GM18873 (cell line): ENCODE measurements around the gene TCF7L1.

Experiments
- ATAC-seq: cut with Tn5 transposase; IDR thresholded peaks from one replicate; pipeline ENCODE4 v1.9.1; 2021; ENCODE audit warnings: mild to moderate bottlenecking, moderate library complexity, moderate number of reproducible peaks; ENCODE audit not compliant: unreplicated experiment, low FRiP score

The TCF7L1 gene

DNA sequence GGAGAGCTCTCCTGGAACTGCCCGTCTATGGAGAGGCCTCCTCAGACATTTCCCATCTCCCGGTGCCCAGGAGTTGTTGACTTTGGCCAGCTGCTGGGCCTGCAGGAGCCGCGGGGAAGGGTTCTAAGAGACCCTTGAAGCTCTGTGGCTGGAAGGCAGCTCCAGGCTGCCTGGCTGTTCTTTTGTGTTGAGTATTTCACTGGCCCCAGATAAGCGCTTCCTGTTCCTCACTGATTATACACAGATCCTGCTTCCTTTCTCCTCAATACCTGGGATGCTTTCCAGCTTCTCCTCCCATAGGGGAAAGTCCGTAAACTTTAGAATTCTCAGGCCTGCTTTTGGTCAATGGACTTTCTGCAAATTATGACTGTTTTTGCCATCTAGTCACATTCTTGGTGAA is 136.8 kb downstream of the TCF7L1 start:
- no peak for ATAC-seq

DNA sequence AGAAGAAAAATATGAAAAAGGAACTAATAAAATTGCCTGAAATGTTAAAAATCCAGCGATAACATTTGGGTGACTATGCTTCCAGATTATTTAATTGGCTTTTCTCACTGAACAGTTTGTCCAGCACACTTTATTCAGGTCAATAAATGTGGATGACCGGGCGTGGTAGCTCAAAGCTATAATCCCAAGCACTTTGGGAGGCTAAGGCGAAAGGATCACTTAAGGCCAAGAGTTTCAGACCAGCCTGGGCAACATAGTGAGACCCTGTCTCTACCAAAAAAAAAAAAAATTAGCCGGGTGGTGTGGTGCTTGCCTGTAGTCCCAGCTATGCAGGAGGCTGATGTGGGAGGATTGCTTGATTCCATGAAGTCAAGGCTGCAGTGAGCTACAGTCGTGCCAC is 139.2 kb downstream of the TCF7L1 start:
- no peak for ATAC-seq

DNA sequence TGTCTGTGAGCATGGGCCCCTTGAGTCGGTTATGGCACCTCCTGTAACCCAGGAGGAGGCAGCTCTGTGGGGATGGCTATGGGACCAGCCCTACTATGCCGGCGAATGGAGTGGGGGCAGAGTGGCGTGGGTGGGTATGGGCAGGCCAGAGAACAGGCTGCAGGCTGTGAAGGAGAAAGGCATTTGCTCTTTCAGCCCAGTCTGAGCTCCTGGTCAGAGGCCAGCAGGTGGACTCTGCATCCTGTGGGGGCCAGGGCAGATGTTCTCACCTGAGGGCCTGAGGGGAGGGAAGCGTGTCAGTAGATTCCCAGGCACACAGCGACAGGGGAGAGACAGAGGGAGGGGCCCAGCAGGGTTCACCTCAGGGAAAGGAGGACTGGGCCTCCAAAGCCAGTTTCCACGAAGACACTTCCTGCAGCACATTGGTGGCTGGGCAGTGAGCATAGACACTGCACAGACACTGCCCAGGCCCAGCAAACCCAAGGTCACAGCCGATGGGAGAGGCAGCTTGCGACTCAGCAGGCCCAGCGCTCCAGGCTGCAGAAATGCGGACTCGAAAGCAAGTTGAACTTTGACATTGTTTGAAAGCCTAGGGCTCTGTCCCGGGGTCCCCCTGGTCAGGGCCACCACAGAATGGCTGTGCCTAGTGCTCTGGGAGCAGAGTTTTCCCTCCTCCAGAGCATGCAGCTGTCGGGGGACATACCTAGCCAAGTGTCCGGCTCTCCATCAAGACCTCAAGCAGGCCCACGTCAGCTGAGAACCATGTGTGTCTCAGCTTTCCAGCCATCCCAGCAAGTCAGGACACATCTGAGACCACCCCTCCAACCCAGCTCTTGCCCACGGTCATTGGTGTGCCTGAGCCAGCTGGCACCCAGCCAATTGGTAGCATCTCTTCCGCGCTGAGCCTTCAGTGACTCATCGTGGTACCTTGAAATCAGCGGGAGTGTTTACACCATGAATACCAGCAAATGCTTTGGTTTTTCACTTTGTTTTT is 140.8 kb downstream of the TCF7L1 start:
- no peak for ATAC-seq

DNA sequence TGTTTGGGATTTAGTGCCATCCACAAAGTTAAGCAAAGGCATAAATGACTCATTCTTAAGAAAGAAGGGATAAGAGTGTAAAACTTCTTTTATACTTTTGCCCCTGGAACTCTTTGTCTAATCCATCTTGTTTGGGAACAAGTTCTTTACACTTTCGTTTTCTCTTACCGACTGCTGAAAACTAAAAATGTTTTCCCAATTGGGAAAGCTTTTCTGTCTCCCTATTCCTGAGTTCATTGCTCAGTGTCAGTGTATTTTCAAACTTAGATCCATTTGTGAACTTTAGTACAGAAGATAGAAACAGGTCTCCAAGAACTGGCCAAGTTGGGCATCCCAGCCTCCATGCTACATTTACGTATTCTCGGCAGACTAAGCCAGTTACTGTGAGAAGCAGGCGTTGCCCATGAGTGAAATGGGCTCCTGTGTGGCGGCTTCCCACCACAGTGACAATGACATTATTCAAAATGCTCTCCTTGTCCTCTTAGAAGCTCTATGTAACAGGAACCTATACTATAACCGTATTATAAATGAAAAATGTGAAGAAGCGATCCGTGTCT is 142.9 kb downstream of the TCF7L1 start:
- ATAC-seq, result no peak

DNA sequence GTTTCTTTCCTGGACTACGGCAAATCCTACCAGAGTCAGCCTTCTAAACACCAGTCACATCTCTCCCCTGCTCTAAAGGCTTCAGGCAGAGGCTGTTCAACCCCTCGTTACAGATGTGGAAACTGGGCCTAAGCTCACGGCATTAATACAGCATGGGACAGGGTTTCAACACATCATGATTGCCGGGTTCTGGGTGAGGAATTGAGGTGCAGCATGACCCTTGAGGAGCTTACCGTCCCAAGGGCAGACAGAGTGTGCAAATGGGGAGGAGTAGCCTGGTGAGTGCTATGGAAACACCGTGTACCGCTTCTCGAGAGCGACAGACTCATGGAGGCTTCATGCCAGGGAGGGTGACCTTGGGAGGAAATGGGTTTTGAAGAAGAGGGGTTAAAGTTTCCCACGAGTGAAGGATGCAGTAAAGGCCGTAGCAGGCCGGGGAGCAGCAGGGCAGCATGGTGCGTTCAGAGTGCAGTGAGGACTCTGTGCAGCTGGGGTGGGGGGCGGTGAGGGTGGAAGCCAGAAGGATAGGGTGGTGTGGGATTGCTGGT is 143.5 kb downstream of the TCF7L1 start:
- no peak for ATAC-seq

DNA sequence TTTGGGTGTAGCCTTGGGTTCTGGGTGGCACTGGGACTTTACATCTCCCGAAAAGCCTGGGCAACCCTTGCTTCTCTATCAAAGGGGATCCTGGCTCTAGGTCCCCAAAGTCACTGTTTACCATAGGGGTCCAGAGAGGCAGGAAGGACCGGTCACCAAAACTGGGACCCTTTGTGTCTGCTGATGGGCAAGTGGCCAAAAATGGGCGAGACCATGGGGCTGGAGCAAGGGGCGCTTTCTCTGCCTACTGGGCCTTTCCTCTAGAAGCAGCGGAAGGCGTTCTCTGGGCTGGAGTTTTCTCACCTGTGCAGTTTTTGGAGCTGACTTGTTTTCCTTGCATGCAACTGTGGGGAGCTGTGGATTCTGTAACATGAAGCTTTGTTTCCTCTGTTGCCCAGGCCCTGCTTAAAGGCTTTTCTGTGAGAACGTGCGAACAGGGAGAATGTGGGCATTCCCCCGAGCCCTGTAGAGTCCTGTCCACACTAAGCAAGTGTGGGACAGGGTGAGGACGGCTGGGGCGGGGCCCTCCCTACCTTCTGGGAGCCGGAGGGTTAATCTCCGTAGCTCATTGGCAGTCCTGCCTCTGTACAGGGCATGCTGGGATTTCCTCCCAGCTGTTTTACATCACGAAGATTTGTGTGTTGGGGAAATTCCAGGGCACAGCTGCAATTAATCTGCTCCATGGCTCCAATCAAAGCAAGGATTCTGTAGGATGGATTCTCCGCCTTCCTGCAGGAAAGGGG is 144.4 kb downstream of the TCF7L1 start:
- no peak for ATAC-seq

DNA sequence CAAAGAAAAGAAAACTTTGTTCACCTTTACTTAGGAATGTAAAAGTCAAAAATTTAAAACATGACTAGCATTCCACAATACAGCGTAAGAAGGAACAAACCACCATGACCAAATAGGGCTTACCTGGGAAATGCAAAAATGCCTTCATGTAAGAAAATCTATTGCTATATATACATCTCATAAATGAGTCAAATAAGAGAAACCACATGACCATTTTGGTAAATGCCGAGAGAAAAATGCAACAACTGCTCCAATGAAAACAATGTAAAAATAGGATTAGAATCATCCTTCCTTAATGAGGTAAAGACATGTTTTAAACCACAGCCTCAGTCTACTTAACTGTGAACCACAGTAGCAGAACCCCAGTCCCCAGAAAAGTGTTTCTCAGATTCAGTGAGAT is 145.2 kb downstream of the TCF7L1 start:
- no peak for ATAC-seq

DNA sequence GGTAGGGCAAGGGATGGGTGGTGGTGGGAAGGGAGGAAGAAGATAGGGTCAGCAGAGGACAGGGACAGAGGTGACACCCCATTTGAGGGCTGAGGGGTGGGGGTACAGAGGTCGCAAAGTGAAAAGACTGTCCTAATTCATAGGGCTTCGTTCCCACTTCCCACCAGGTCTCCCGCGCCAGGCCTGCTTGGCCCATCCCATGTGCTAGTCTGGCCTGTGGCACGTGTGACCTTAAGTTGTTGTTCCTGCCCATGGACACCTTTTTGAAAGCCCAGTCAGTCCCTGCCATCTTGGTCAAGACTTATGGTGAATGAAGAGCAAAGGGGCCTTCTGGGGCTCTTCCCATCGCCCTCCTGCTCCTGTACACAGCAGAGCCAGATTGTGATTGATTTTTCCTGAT is 148.4 kb downstream of the TCF7L1 start:
- ATAC-seq, result no peak

DNA sequence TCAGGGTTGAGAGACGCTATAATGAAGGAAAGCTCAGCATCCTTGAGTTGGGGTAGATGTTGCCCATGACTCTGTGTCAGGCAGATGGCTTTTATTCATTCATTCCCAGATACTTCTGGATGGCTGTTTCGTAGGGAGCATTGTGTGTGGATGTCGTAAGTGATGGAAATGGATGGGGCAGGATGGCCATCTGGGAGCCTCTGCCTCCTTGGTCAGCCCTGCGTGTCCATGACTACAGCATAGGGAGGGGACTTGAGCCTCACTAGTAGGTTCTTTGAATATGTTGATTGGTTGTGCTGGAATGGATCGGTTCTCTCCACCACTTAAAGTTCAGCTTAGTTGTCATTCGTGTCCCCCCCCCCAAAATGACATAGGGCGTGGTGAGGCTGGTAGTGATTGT is 149.7 kb downstream of the TCF7L1 start:
- ATAC-seq, result no peak

DNA sequence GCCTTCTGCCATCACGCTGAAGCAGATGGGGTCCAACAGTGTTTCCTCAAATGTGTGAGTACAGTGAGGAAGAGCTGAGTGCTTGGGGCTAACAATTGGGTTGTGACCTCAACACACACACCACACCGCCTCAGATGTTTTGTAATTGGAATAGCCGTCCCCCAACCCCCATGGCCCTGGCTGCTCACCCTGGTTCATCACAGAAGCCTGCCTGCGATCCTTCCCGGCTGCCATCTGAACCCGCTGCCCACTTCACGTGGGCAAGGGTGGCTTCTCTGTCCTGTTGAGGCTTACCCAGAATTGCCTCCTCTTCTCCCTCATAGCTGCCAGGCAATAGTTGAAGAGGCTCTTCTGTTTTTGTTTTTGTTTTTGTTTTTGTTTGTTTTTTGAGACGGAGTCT is 150.4 kb downstream of the TCF7L1 start:
- ATAC-seq, result no peak

DNA sequence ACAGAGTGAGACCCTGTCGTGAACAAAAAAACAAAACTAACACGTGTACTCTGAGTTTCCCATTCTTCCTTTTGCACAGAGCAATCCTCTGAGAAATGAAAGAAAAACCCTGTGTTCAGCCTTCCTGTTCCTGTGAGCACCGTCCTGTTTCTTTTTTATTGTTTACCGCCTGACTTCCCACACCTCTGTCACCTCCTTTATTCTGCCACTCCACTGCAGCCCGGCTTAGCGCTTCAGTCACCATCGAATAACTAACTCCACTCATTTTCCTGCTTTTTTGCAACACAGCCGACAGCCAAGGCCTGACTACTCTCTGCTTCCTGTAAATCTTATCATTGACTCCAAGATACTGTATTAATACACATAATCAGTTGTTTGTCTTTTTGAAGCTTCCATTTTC is 153.7 kb downstream of the TCF7L1 start:
- ATAC-seq, result no peak

DNA sequence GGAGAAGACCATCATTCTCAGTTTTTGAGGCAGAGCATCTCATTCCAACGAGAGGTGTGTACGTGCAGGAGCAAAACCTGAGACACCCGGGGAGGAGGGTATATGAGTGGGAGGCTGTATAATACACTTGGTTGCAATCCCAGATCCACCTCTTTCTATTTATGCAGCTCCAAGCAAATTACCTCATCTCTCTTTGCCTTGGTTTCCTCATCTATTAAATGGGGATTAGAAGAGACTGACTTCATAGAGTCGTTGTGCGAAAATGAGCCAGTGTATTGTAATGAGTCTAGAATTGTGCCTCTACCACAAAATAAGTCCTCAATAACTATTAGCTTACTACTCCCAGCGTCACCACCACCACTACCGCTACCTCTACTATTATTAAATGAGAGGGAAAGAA is 154.5 kb downstream of the TCF7L1 start:
- no peak for ATAC-seq

DNA sequence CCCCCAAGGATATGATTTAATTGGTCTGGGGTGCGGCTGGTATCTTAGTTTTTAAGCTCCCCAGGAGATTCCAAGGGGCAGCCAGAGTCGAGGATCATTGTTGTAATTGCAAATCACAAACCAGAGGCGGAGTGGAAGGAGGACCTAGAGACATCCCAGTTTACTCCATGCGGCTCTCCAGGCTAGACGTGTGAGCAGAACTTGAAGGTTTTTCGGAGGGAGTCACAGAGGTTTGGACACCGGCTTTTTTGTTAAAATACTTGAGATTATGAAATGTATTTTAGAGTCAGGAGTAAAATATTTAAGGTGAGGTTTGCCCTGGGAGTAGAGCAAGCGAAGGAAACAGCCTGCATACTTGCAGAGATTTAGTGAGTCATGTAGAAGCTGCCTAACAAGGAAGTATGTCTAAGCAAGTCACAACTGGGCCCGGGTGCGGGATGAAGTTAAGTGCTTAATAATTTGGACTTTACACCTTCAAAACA is 155.1 kb downstream of the TCF7L1 start:
- no peak for ATAC-seq

DNA sequence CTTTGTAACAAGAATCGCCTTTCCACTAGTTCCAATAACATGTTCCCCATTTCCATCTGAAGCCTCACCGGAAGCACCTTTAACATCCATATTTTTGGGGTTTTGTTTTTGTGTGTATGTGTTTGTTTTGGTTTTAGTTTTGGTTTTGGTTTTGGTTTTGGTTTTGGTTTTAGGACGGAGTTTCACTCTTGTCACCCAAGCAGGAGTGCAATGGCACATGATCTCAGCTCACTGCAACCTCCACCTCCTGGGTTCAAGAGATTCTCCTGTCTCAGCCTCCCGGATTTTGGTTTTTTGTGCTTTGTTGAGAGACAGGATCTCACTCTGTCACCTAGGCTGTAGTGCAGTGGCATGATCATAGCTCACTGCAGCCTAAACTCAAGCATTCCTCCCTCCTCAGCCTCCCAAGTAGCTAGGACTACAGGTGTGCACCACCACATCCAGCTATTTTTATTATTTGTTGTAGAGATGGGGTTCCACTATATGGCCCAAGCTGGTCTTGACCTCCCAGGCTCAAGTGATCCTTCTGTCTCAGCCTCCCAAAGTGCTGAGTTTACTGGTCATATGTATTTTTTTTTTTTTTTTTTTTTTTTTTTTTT is 158.3 kb downstream of the TCF7L1 start:
- ATAC-seq, result no peak

DNA sequence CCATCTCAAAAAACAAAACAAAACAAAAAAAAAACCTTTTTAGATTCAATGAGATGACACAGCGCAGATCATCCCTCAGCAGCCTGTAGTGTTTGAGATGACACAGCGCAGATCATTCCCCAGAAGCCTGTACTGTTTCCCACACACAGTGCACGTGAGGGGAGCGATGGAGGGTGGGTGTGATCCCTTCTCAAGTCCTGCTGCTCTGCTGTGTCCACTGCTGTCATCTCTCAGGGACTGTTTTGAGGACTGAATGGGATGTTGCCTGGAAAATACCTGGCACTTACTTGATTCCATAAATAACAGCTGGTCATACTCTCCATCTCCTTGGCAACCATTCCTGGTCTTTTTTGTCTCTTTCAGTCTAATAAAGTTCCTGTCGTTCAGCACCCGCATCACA is 168.9 kb downstream of the TCF7L1 start:
- ATAC-seq, result no peak

DNA sequence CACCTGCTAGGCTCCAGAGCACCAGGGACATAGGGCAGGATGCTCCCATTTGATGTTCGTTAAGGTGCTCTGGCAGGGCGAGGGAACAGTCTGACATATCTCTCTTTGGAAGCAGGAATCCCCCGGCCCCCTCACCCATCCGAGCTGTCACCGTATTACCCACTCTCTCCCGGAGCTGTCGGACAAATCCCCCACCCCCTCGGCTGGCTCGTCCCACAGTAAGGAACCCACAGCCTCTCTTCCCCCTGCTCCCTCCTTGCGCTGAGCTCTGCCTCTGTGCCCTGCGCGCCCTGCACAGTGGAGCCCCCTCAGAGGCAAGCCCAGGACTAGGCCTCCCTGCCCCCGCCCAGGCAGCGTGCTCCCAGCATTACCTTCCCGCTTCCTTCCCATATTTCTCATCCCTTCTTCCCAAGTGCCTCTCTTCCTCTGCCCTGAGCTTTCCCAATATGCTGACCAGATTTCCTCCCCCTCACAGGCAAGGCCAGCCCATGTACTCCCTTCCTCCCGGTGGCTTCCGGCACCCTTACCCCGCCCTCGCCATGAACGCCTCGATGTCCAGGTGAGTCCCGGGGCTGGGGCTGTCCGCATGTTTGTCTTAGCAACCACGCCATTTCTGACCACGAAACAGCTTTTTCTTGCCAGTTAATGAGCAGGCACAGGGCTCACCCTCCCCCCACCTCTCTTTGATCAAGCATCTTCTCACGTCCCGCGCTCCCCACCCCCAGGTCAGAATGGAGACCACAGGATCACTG is 170.8 kb downstream of the TCF7L1 start:
- no peak for ATAC-seq

DNA sequence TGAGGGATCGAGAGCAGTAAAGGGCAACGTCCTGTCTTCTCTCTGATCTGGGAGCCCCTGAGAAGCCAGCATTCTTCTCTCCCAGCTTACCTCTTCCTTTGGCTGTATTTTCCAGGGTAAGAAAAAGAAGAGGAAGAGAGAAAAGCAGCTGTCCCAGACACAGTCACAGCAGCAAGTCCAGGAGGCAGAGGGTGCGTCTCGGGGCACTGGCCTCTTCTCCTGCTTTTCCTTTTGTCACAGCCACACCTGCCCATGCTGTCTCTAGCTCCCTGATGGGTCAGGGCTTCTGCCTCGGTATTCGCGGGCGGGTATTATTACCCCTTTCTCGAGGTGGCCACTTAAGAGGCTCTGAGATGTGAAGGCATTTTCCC is 174.3 kb downstream of the TCF7L1 start:
- ATAC-seq, result no peak

DNA sequence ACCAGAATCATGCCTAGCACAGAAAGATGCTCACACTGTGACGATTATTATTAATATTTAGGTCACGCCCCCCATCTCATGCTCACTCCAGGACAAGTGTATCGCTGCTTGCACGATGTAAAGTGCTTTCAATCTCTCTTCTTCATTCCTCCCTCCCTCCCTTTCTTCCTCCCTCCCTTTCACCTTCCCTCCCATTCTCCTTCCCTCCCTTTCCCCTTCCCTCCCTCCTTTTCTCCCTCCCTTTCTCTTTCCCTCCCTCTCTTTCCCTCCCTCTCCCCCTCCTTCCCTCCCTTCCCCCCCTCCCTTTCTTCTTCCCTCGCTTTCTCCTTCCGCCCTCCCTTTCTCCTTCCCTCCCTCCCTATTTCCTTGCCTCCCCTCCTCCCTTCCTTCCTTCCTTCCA is 175.0 kb downstream of the TCF7L1 start:
- no peak for ATAC-seq

DNA sequence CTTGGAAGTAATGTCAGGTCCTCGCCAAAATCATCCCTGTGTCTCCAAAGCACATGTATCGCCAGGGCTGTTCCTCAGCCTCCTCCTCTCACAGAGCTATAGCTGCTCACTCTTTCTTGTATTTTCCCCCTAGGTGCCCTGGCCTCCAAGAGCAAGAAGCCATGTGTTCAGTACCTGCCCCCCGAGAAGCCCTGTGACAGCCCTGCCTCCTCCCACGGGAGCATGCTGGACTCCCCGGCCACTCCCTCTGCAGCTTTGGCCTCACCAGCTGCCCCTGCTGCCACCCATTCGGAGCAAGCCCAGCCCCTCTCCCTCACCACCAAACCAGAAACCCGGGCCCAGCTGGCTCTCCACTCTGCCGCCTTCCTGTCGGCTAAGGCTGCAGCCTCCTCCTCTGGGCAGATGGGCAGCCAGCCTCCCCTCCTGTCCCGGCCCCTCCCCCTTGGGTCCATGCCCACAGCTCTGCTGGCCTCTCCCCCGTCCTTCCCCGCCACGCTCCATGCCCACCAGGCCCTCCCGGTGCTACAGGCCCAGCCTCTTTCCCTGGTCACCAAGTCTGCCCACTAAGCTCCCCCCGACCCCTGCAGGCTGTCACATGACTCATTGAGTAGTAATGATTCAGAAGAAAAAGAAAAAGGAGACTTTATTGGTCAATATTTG is 175.8 kb downstream of the TCF7L1 start:
- ATAC-seq, result no peak
